Thoracic aorta (tissue), 2 donors: ENCODE measurements around the gene CRYL1. TPM values are rescaled to one million over a fixed set of nuclear protein-coding genes. Genes with fewer than 3 reads are reported as not detected.

ENCODE experiments used
- ATAC-seq: fragments of 150-250 bp; one replicate; pipeline ENCODE4 v1.8.0; 2017; ENCODE audit warnings: low read depth; ENCODE audit not compliant: insufficient number of reproducible peaks, low FRiP score
- DNase-seq: peaks from one replicate; pipeline ENCODE4 v3.0.0-alpha.2; 2020; ENCODE audit warnings: low spot score
- H3K27ac ChIP-seq, 2 donors: fragments of 200-600 bp; sonication (generic); 1 replicate in 1 of 2; 2 replicates in 1 of 2; pipeline ENCODE4 v1.5.1; 2016; ENCODE audit warnings: mild to moderate bottlenecking in 2 of 2, moderate library complexity in 2 of 2
- H3K27me3 ChIP-seq: fragments of 200-600 bp; sonication (generic); replicated peaks from 2 replicates; pipeline ENCODE4 v1.6.0; 2016; ENCODE audit warnings: mild to moderate bottlenecking; ENCODE audit not compliant: insufficient read depth
- H3K36me3 ChIP-seq: fragments of 200-600 bp; sonication (generic); one replicate; pipeline ENCODE4 v1.5.1; 2016
- H3K4me1 ChIP-seq, 2 donors: fragments of 200-600 bp; sonication (generic); 1 replicate in 1 of 2; 2 replicates in 1 of 2; pipeline versions ENCODE4 v1.5.1 to v1.6.0; 2016; ENCODE audit warnings: low read depth in 2 of 2, mild to moderate bottlenecking in 1 of 2; ENCODE audit not compliant: control insufficient read depth in 1 of 2
- H3K4me3 ChIP-seq: fragments of 200-600 bp; sonication (generic); 2 replicates; pipeline ENCODE4 v1.5.1; 2016; ENCODE audit warnings: mild to moderate bottlenecking
- H3K9me3 ChIP-seq: fragments of 200-600 bp; sonication (generic); 2 replicates; pipeline ENCODE4 v1.5.1; 2016
- CTCF ChIP-seq: fragments of 200-600 bp; sonication (generic); IDR thresholded peaks from one replicate; pipeline ENCODE4 v1.5.1; 2019; ENCODE audit warnings: antibody characterized with exemption
- total RNA-seq, 2 donors: library from RNA; depleted of rRNA; stranded (reverse); fragments of >200 nt; gene quantifications; one replicate each; pipeline versions ENCODE4 v1.1.0 to v1.2.3, GENCODE V29; 2016

The CRYL1 gene
- total RNA-seq, 2 donors from 2014 or later, result 38.9 to 57.4 TPM

GRCh38 chr13:20371825-20372224 is 153.8 kb downstream of the CRYL1 start:
- H3K4me1 ChIP-seq, result no peaks in the 10 kb centered on the region
- no peak overlapping the region for H3K27ac ChIP-seq
- no peak for TF ChIP-seq CTCF
- no peaks in the 10 kb centered on the region for H3K36me3 ChIP-seq
- H3K4me3 ChIP-seq, result no peak overlapping the region
- H3K27me3 ChIP-seq, result no peaks in the 10 kb centered on the region
- DNase-seq (no peak), ATAC-seq (no peak)
- H3K9me3 ChIP-seq, result no peaks in the 10 kb centered on the region

GRCh38 chr13:20370815-20371421 is 154.7 kb downstream of the CRYL1 start:
- TF ChIP-seq CTCF, result no peak
- no peaks in the 10 kb centered on the region for H3K36me3 ChIP-seq
- ATAC-seq, result no peak

DNA sequence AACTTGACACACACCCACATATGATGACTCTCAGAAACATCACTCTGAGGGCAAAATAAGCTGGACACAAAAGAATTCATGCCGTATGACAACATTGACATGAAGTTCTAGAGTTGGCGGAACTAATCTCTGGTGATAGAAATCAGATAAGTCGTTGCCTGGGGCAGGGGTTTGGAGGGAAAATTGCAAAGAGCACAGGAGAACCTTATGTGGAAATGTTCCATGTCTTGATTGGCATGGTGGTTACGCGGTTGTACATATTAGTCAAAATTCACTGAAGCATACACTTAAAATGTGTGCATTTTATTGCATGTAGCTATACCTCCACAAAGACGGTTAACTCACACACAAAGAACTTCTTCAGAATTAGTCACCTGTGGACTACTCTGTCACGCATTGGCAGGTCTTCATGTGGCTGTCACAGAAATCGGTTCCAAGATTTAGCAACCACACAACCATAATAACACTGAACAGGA is 155.7 kb downstream of the CRYL1 start:
- no peaks in the 10 kb centered on the region for H3K36me3 ChIP-seq
- DNase-seq, result no peak
- ATAC-seq, result no peak

More at GRCh38 chr13:20370815-20371421, 154.7 kb downstream of the CRYL1 start:
- H3K27me3 ChIP-seq, result no peaks in the 10 kb centered on the region
- H3K27ac ChIP-seq, result no peak overlapping the region
- H3K4me3 ChIP-seq, result no peak overlapping the region
- no peaks in the 10 kb centered on the region for H3K4me1 ChIP-seq
- H3K9me3 ChIP-seq, result no peaks in the 10 kb centered on the region
- DNase-seq, result no peak

DNA sequence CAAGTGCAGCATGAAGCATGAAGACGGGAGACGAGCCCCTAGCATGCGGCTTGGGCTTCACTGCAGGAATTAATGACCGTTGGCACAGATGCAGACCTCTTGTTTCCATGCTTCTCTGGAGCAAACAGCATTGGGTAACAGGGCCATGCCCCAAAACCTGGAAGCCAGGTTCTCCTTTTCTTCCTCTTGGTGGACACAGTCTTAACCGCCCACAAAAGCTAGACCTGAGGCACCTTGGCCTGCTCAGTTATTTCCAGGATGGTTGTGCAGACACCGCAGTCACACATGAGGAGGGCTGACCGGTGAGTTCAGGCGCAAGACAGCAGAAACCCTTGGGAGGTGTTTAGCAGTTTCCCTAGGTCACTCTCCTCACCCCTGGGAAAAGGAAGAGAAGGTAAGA is 159.6 kb downstream of the CRYL1 start:
- Histone ChIP-seq H3K27me3 (no peaks in the 10 kb centered on the region), H3K4me1 (no peaks in the 10 kb centered on the region), H3K27ac (no peak overlapping the region), H3K4me3 (no peak overlapping the region), H3K36me3 (no peaks in the 10 kb centered on the region), H3K9me3 (no peaks in the 10 kb centered on the region)
- TF ChIP-seq CTCF, result no peak
- ATAC-seq (no peak), DNase-seq (no peak)

More for the DNA sequence above, 155.7 kb downstream of the CRYL1 start:
- Histone ChIP-seq H3K27me3 (no peaks in the 10 kb centered on the region), H3K9me3 (no peaks in the 10 kb centered on the region), H3K4me1 (no peaks in the 10 kb centered on the region), H3K4me3 (no peak overlapping the region), H3K27ac (no peak overlapping the region)
- no peak for TF ChIP-seq CTCF

DNA sequence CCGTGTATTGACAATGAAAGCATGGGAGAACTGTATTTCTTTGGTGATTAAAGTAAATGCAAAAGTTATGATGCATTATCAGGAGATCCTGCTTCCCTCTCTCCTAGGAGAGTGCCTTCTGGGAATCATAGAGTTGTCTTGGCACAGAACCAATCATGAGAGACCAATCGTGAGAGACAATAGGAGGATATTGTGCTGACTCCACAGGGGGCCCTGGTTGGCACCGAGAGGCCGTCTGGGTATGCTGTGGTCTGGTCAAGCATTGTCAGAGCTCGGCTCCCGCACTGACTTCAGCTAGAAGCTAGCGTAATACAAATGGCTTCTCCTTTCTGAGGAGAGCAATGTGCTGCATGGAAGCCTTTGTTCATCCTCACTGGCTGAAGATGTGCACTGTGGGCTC is 162.1 kb downstream of the CRYL1 start:
- H3K9me3 ChIP-seq, result no peaks in the 10 kb centered on the region
- no peak overlapping the region for H3K4me3 ChIP-seq
- H3K4me1 ChIP-seq, result no peaks in the 10 kb centered on the region
- no peak overlapping the region for H3K27ac ChIP-seq
- TF ChIP-seq CTCF, result no peak
- no peaks in the 10 kb centered on the region for H3K27me3 ChIP-seq
- DNase-seq (no peak), ATAC-seq (no peak)
- no peaks in the 10 kb centered on the region for H3K36me3 ChIP-seq
